ENCODE data around the gene FLYWCH1.

The FLYWCH1 gene

GRCh38 chr16:2874032-2874911, 37.5 kb upstream of the FLYWCH1 start:
- Histone ChIP-seq H3K36me3 (no peaks in the 10 kb centered on the region), H3K4me3 (ENCODE audit: low read depth, low read length) (no peak overlapping the region), H3K9me3 (no peaks in the 10 kb centered on the region), H3K27me3 (peaks cover 12% of the 10 kb centered on the region; the same call in 1 of the 2 replicates), H3K4me1 (no peaks in the 10 kb centered on the region)
- no peak for DNase-seq
- TF ChIP-seq CTCF (IDR thresholded peaks at IDR 0.05; ENCODE audit: low read depth, low read length), result no peak

- peak; percentile 89 for TF ChIP-seq CTCF (IDR thresholded peaks at IDR 0.05; ENCODE audit: low read depth, low read length)
- no peaks in the 10 kb centered on the region for H3K36me3 ChIP-seq
- peak; percentile 80 for DNase-seq
- no peak overlapping the region for H3K4me3 ChIP-seq (ENCODE audit: low read depth, low read length)
- H3K27me3 ChIP-seq, result peaks cover 12% of the 10 kb centered on the region; the same call in 1 of the 2 replicates
- no peaks in the 10 kb centered on the region for H3K9me3 ChIP-seq
- no peaks in the 10 kb centered on the region for H3K4me1 ChIP-seq
These were observed 36.8 kb upstream of the FLYWCH1 start for GRCh38 chr16:2874912-2875362.

DNA sequence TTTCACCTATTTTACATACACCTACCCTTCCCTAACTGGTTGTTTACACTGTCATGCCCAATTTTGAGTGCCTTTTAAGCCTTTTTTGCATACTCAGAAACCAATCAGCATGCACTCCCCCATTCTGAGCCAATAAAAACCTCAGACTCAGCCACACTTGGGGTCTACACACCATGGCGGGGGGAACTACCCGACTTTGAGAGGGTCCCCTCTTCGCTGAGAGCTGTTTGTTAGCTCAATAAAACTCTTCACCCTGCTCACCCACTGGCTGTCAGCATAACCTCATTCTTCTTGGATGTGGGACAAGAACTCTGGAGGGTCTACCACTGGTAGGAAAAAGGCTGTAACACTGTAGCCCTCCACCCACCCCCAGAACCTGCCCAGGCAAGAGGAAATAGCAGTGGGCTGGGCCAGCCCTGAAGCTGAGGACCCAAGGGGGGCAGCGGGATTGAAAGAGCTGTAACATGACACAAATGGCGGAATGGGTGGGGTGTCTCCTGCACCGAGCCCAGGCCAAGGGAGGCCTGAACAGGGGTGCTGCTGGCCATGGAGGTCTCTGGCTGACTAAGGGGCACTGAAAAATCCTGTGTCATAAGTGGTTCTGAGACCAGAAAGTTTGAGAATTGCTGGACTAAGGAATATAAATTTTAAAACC, 31.8 kb upstream of the FLYWCH1 start:
- DNase-seq, result no peak
- no peak for TF ChIP-seq CTCF (IDR thresholded peaks at IDR 0.05; ENCODE audit: low read depth, low read length)

DNA sequence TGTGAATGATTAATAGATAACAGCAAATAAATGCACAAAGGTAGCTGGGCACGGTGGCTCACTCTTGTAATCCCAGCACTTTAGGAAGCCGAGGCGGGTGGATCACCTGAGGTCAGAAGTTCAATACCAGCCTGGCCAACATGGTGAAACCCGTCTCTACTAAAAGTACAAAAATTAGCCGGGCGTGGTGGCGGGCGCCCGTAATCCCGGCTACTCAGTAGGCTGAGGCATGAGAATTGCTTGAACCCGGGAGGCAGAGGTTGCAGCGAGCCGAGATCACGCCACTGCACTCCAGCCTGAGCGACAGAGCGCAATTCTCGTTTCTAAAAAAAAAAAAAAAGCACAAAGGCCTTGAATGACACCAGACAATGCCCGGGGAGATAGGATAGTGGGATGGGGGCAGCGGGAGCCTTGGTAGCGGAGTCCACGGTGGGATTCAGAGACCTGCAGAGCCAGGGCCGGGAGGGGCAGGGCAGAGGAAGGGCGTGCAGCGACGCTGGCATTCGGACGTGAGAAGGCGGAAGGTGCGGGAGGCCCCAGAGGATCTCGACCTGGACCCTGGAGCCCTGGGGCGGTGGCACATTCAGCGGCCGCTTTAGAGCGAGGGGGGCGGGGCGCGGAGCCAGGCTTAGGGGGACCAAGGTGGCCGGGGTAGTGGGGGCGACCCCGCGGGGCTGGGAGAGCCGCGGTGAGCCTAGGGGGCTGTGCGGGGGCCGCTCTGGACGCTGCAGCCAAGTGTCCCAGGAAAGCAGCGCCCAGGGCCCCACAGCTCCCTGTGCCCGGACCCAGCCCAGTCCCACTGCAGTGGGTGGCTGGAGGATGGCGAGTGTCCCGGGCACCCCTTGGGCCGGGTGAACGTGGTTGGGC, 29.7 kb upstream of the FLYWCH1 start:
- Histone ChIP-seq H3K9me3 (no peaks in the 10 kb centered on the region), H3K4me3 (ENCODE audit: low read depth, low read length) (peak overlapping the region; percentile 87), H3K27me3 (no peaks in the 10 kb centered on the region), H3K4me1 (no peaks in the 10 kb centered on the region), H3K36me3 (no peaks in the 10 kb centered on the region)
- DNase-seq, result peak; percentile 56
- TF ChIP-seq CTCF (IDR thresholded peaks at IDR 0.05; ENCODE audit: low read depth, low read length), result no peak

More for the DNA sequence above, 31.8 kb upstream of the FLYWCH1 start:
- Histone ChIP-seq H3K4me3 (ENCODE audit: low read depth, low read length) (no peak overlapping the region), H3K4me1 (no peaks in the 10 kb centered on the region), H3K27me3 (no peaks in the 10 kb centered on the region), H3K9me3 (no peaks in the 10 kb centered on the region), H3K36me3 (no peaks in the 10 kb centered on the region)

- H3K4me1 ChIP-seq, result no peaks in the 10 kb centered on the region
- TF ChIP-seq CTCF (IDR thresholded peaks at IDR 0.05; ENCODE audit: low read depth, low read length), result no peak; the same call in 1 of the 2 replicates
- peak; percentile 98 for DNase-seq
- no peaks in the 10 kb centered on the region for H3K9me3 ChIP-seq
- H3K4me3 ChIP-seq (ENCODE audit: low read depth, low read length), result peak within 1 kb of the TSS; percentile 87
- H3K27me3 ChIP-seq, result no peaks in the 10 kb centered on the region
- H3K36me3 ChIP-seq, result no peaks in the 10 kb centered on the region
These were observed 28.9 kb upstream of the FLYWCH1 start, which contains the start of gene FLYWCH2 for GRCh38 chr16:2882650-2883457. TSS of gene FLYWCH2 (plus strand) at chr16:2883215. CDS start at chr16:2896450, 13,235 bp downstream.

Measured in BE2C (cell line).